ENCODE measurements around the gene ECI2. TPM values are rescaled to one million over a fixed set of nuclear protein-coding genes. Genes with fewer than 3 reads are reported as not detected.

ECI2 gene
- total and polyA plus RNA-seq, 4 donors: 45.7 to 92.3 (median 50.6) TPM

DNA sequence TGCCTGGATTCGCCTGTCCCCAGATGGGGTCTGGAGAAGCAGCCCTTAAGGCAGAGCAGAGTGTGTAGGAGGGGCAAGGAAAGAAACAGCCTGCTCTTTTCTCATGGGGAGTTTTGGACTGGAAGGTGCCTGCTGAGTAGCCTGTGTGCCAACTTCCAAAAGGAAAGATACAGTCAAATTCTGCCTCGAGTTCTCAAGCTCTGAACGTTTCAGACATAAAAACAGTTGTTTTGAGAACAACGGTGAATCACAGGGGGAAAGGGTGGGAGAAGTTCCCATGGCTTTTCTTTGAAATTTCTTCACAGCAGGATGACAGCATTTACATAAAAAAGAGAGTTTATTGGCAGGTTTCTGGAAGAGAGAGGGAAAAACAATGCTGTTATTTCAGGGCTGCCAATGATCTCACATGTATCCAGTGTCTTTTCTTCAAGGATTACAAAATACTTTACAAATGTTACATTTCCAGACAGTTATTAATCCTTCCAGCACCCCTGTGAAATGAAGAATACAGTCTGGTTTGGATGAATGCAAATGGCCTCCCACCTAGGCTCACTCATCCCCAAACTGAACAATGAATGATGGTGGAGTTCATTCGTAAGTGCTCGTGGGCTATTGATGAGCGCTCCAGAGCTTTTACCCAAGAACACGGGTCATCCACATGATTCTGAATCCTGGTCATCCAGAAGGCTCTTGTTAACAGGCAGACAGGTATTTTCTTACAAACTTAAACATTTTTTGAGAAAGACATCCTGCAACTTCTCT is 33.8 kb upstream of the ECI2 start:
- H3K36me3 ChIP-seq (ENCODE audit: control insufficient read depth, insufficient read depth, low read length): no peaks in the 10 kb centered on the region
- peaks cover 2% of the 10 kb centered on the region for H3K9me3 ChIP-seq (ENCODE audit: control insufficient read depth, insufficient read depth, low read length)
- 28% methylated on average over 7 of the region's 8 CpGs for WGBS (ENCODE audit: insufficient coverage)
- H3K27me3 ChIP-seq (ENCODE audit: control insufficient read depth, insufficient read depth, low read length): no peaks in the 10 kb centered on the region
- H3K4me3 ChIP-seq (ENCODE audit: low read depth, low read length): no peak overlapping the region
- peak in 2 of 6 donors; percentile 45 to 49 for DNase-seq (ENCODE audit: low read depth in 4 of 6, low spot score in 6 of 6)
- H3K27ac ChIP-seq (ENCODE audit: low read depth, low read length): no peak overlapping the region
- H3K4me1 ChIP-seq (ENCODE audit: control insufficient read depth, insufficient read depth, low read length): no peaks in the 10 kb centered on the region

DNA sequence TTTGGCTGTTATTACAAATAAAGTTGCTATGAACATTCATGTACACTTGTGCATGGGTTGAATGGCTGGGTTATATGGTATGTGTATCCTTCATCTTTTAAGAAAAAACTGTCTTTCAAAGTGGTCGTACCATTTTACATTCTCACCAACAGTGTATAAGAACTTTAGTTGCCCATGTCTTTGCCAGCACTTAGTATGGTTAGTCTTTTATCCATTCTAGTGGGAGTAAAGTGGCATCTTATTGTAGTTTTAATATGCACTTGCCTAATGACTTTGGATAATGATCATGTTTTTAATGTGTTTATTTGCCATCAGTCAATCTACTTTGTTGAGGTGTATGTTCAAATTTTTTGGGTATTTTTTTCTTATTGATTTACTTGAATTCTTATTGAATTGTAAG is 32.5 kb upstream of the ECI2 start:
- DNase-seq (ENCODE audit: low read depth in 4 of 6, low spot score in 6 of 6): no peak
- no CpG with 5 or more reads among the region's 1 CpG for WGBS (ENCODE audit: insufficient coverage)

GRCh38 chr6:4167123-4167522 is 31.7 kb upstream of the ECI2 start:
- Histone ChIP-seq H3K27ac (ENCODE audit: low read depth, low read length) (no peak overlapping the region), H3K27me3 (ENCODE audit: control insufficient read depth, insufficient read depth, low read length) (no peaks in the 10 kb centered on the region), H3K9me3 (ENCODE audit: control insufficient read depth, insufficient read depth, low read length) (peaks cover 2% of the 10 kb centered on the region), H3K4me1 (ENCODE audit: control insufficient read depth, insufficient read depth, low read length) (no peaks in the 10 kb centered on the region), H3K36me3 (ENCODE audit: control insufficient read depth, insufficient read depth, low read length) (no peaks in the 10 kb centered on the region), H3K4me3 (ENCODE audit: low read depth, low read length) (no peak overlapping the region)
- 97% methylated on average over 4 of the region's 6 CpGs for WGBS (ENCODE audit: insufficient coverage)
- DNase-seq (ENCODE audit: low read depth in 4 of 6, low spot score in 6 of 6): no peak

More for the DNA sequence above, 32.5 kb upstream of the ECI2 start:
- peaks cover 2% of the 10 kb centered on the region for H3K9me3 ChIP-seq (ENCODE audit: control insufficient read depth, insufficient read depth, low read length)
- no peak overlapping the region for H3K27ac ChIP-seq (ENCODE audit: low read depth, low read length)
- no peak overlapping the region for H3K4me3 ChIP-seq (ENCODE audit: low read depth, low read length)
- no peaks in the 10 kb centered on the region for H3K4me1 ChIP-seq (ENCODE audit: control insufficient read depth, insufficient read depth, low read length)
- no peaks in the 10 kb centered on the region for H3K27me3 ChIP-seq (ENCODE audit: control insufficient read depth, insufficient read depth, low read length)
- no peaks in the 10 kb centered on the region for H3K36me3 ChIP-seq (ENCODE audit: control insufficient read depth, insufficient read depth, low read length)

GRCh38 chr6:4164456-4164855 is 29.1 kb upstream of the ECI2 start:
- Histone ChIP-seq H3K27ac (ENCODE audit: low read depth, low read length) (no peak overlapping the region), H3K27me3 (ENCODE audit: control insufficient read depth, insufficient read depth, low read length) (no peaks in the 10 kb centered on the region), H3K36me3 (ENCODE audit: control insufficient read depth, insufficient read depth, low read length) (no peaks in the 10 kb centered on the region), H3K9me3 (ENCODE audit: control insufficient read depth, insufficient read depth, low read length) (peaks cover 2% of the 10 kb centered on the region), H3K4me1 (ENCODE audit: control insufficient read depth, insufficient read depth, low read length) (no peaks in the 10 kb centered on the region), H3K4me3 (ENCODE audit: low read depth, low read length) (no peak overlapping the region)
- peak in 1 of 6 donors; percentile 8 for DNase-seq (ENCODE audit: low read depth in 4 of 6, low spot score in 6 of 6)
- 75% methylated on average over 6 of the region's 6 CpGs for WGBS (ENCODE audit: insufficient coverage)

GRCh38 chr6:4164117-4164442 is 28.7 kb upstream of the ECI2 start:
- Histone ChIP-seq H3K27ac (ENCODE audit: low read depth, low read length) (no peak overlapping the region), H3K4me3 (ENCODE audit: low read depth, low read length) (no peak overlapping the region), H3K4me1 (ENCODE audit: control insufficient read depth, insufficient read depth, low read length) (no peaks in the 10 kb centered on the region), H3K36me3 (ENCODE audit: control insufficient read depth, insufficient read depth, low read length) (no peaks in the 10 kb centered on the region), H3K9me3 (ENCODE audit: control insufficient read depth, insufficient read depth, low read length) (peaks cover 2% of the 10 kb centered on the region), H3K27me3 (ENCODE audit: control insufficient read depth, insufficient read depth, low read length) (no peaks in the 10 kb centered on the region)
- WGBS (ENCODE audit: insufficient coverage): 81% methylated on average over 2 of the region's 4 CpGs
- peak in 1 of 6 donors; percentile 77 for DNase-seq (ENCODE audit: low read depth in 4 of 6, low spot score in 6 of 6)

DNA sequence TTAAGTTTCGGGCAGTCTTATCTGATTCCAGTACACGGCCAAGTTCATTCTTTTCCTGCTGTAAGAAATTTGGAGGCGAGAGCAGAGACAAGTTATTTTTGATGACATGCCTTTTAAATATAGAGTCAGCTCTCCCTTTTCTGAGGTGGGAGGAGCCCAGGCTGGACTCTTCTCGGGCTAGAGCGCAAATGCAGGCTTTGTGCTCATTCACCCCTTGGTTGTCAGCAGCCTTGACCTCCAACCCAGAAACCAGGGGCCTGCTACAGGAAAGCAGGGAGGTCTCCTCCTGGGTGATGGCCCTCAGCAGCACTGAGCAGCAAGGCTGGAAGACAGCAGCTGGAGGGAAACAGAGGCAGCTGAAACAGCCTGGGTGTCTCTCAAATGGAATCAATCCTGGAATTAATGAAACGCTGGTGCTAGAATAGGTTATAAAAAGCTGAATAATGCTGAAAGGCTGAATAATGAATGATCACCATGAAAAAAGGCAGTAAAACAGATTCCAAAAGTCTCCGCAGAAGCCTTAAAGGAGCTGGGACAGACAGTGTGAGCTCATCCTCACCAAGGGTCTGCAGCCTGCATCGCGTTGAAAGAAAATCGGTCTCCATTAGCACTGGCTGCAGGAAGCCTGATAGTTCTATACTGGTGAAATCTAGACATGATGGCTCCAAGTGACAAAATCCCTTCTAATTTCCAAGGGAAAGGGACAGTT is 28.2 kb upstream of the ECI2 start:
- WGBS (ENCODE audit: insufficient coverage): 85% methylated on average over 10 of the region's 10 CpGs
- no peaks in the 10 kb centered on the region for H3K27me3 ChIP-seq (ENCODE audit: control insufficient read depth, insufficient read depth, low read length)
- no peak for DNase-seq (ENCODE audit: low read depth in 4 of 6, low spot score in 6 of 6)
- no peak overlapping the region for H3K27ac ChIP-seq (ENCODE audit: low read depth, low read length)
- H3K4me1 ChIP-seq (ENCODE audit: control insufficient read depth, insufficient read depth, low read length): no peaks in the 10 kb centered on the region
- no peak overlapping the region for H3K4me3 ChIP-seq (ENCODE audit: low read depth, low read length)
- H3K9me3 ChIP-seq (ENCODE audit: control insufficient read depth, insufficient read depth, low read length): peaks cover 2% of the 10 kb centered on the region
- no peaks in the 10 kb centered on the region for H3K36me3 ChIP-seq (ENCODE audit: control insufficient read depth, insufficient read depth, low read length)

DNA sequence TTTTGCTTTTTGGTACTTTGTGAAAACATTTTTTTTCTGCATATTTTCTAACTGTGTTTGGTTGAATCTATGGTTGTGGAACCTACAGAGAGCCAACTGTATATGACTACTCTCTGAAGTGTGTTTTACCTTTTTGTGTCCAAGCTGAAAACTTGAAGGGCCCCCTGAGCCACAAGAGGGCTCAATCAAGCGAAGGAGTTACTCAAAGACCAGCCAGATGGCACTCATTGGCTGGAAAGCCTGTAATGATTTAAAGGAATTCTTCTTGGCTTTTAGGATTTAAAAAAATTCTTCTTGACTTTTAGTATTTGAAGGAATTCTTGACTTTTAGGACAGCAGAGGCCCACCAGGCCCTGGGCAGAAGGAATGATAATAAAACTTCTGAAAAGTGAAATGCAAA is 27.0 kb upstream of the ECI2 start:
- WGBS (ENCODE audit: insufficient coverage): 70% methylated on average over 1 of the region's 1 CpG
- Histone ChIP-seq H3K9me3 (ENCODE audit: control insufficient read depth, insufficient read depth, low read length) (no peaks in the 10 kb centered on the region), H3K4me1 (ENCODE audit: control insufficient read depth, insufficient read depth, low read length) (no peaks in the 10 kb centered on the region), H3K4me3 (ENCODE audit: low read depth, low read length) (no peak overlapping the region), H3K27ac (ENCODE audit: low read depth, low read length) (no peak overlapping the region), H3K36me3 (ENCODE audit: control insufficient read depth, insufficient read depth, low read length) (no peaks in the 10 kb centered on the region), H3K27me3 (ENCODE audit: control insufficient read depth, insufficient read depth, low read length) (no peaks in the 10 kb centered on the region)
- no peak for DNase-seq (ENCODE audit: low read depth in 4 of 6, low spot score in 6 of 6)

GRCh38 chr6:4159491-4159890 is 24.1 kb upstream of the ECI2 start:
- peak in 1 of 6 donors; percentile 82 for DNase-seq (ENCODE audit: low read depth in 4 of 6, low spot score in 6 of 6)
- H3K4me1 ChIP-seq (ENCODE audit: control insufficient read depth, insufficient read depth, low read length): no peaks in the 10 kb centered on the region

GRCh38 chr6:4157506-4157905 is 22.1 kb upstream of the ECI2 start:
- Histone ChIP-seq H3K36me3 (ENCODE audit: control insufficient read depth, insufficient read depth, low read length) (no peaks in the 10 kb centered on the region), H3K27me3 (ENCODE audit: control insufficient read depth, insufficient read depth, low read length) (no peaks in the 10 kb centered on the region), H3K9me3 (ENCODE audit: control insufficient read depth, insufficient read depth, low read length) (no peaks in the 10 kb centered on the region), H3K4me3 (ENCODE audit: low read depth, low read length) (no peak overlapping the region), H3K27ac (ENCODE audit: low read depth, low read length) (no peak overlapping the region), H3K4me1 (ENCODE audit: control insufficient read depth, insufficient read depth, low read length) (no peaks in the 10 kb centered on the region)
- DNase-seq (ENCODE audit: low read depth in 4 of 6, low spot score in 6 of 6): peak in 1 of 6 donors; percentile 61
- WGBS (ENCODE audit: insufficient coverage): 59% methylated on average over 7 of the region's 12 CpGs

More at GRCh38 chr6:4159491-4159890, 24.1 kb upstream of the ECI2 start:
- no peak overlapping the region for H3K4me3 ChIP-seq (ENCODE audit: low read depth, low read length)
- no peak overlapping the region for H3K27ac ChIP-seq (ENCODE audit: low read depth, low read length)
- no peaks in the 10 kb centered on the region for H3K36me3 ChIP-seq (ENCODE audit: control insufficient read depth, insufficient read depth, low read length)
- 76% methylated on average over 3 of the region's 7 CpGs for WGBS (ENCODE audit: insufficient coverage)
- no peaks in the 10 kb centered on the region for H3K9me3 ChIP-seq (ENCODE audit: control insufficient read depth, insufficient read depth, low read length)
- H3K27me3 ChIP-seq (ENCODE audit: control insufficient read depth, insufficient read depth, low read length): no peaks in the 10 kb centered on the region
